Vagina (tissue), 2 donors: ENCODE results near the gene POT1.

Experiments used
- CTCF ChIP-seq, 3 experiments: fragments of 450-650 bp in 2 of 3; fragments of 200-600 bp in 1 of 3; sonication (generic) in 1 of 3; IDR thresholded peaks; one replicate each; pipeline ENCODE4 v1.5.1; 2017 to 2019; ENCODE audit warnings: antibody characterized with exemption in 3 of 3, mild to moderate bottlenecking in 2 of 3, moderate library complexity in 2 of 3
- POLR2A ChIP-seq, 2 donors: fragments of 450-650 bp; IDR thresholded peaks; one replicate each; pipeline ENCODE4 v1.6.1; 2017; ENCODE audit warnings: antibody characterized with exemption in 2 of 2, mild to moderate bottlenecking in 2 of 2, moderate library complexity in 2 of 2
- POLR2AphosphoS5 ChIP-seq, 2 donors: sonication (generic); formaldehyde crosslinking; IDR thresholded peaks; one replicate each; pipeline ENCODE4 v1.9.0; 2017; ENCODE audit warnings: antibody characterized with exemption in 2 of 2, mild to moderate bottlenecking in 2 of 2, low read depth in 1 of 2; ENCODE audit not compliant: insufficient read depth in 1 of 2

- TF ChIP-seq CTCF (IDR thresholded peaks at IDR 0.05) (no peak), POLR2A (IDR thresholded peaks at IDR 0.05) (no peak), POLR2AphosphoS5 (IDR thresholded peaks at IDR 0.05; ENCODE audit: insufficient read depth in 1 of 2, low read depth in 1 of 2) (no peak)
These were observed 49.9 kb downstream of the POT1 start for GRCh38 chr7:124879771-124880170.
